B cell (primary cell): Measurements from ENCODE around the gene NOS1. TPM values are rescaled to one million over a fixed set of nuclear protein-coding genes. Genes with fewer than 3 reads are reported as not detected.

ENCODE experiments used
- ATAC-seq: fragments of 200-7000 bp; cut with Tn5 transposase; one replicate; pipeline ENCODE4 v1.10.0; 2021; ENCODE audit warnings: low read depth, mild to moderate bottlenecking, moderate number of reproducible peaks, moderate library complexity
- CTCF ChIA-PET: fragments of 350-600 bp; sonication (Branson Sonifier 250); formaldehyde crosslinking; loops from one replicate; lab custom pipeline; 2021; ENCODE audit warnings: antibody characterized with exemption, inconsistent platforms; lab: Charles Lee
- POLR2A ChIA-PET: fragments of 350-600 bp; sonication (Branson Sonifier 250); formaldehyde crosslinking; loops from one replicate; lab custom pipeline; 2021; ENCODE audit warnings: antibody characterized with exemption; lab: Charles Lee
- DNase-seq: peaks from one replicate; pipeline ENCODE4 v3.0.0; 2013
- H2AFZ ChIP-seq: 2 replicates; pipeline ENCODE4 v1.6.1; 2012; ENCODE audit warnings: mild to moderate bottlenecking, low read depth, low read length; ENCODE audit not compliant: insufficient read depth, poor library complexity, severe bottlenecking
- H3K27ac ChIP-seq, 2 donors: 1 replicate in 1 of 2; 2 replicates in 1 of 2; pipeline ENCODE4 v1.5.1; 2012 to 2013; ENCODE audit warnings: low read length in 2 of 2, mild to moderate bottlenecking in 2 of 2, moderate library complexity in 1 of 2
- H3K27me3 ChIP-seq, 4 experiments: fragments of 200-600 bp in 1 of 4; sonication (generic) in 1 of 4; replicated peaks in 1 of 4; 1 replicate in 2 of 4; 2 replicates in 2 of 4; pipeline versions ENCODE4 v1.6.1 to v1.7.0; 2013 to 2016; ENCODE audit warnings: low read length in 3 of 4, mild to moderate bottlenecking in 2 of 4, mixed read lengths in 1 of 4, moderate library complexity in 1 of 4; ENCODE audit not compliant: insufficient read depth in 4 of 4, control insufficient read depth in 3 of 4; ENCODE audit errors: control extremely low read depth in 1 of 4
- H3K36me3 ChIP-seq, 2 experiments: replicated peaks in 1 of 2; 1 replicate in 1 of 2; 2 replicates in 1 of 2; pipeline versions ENCODE4 v1.6.1 to v1.7.1; 2013; ENCODE audit warnings: low read length in 1 of 2; ENCODE audit not compliant: insufficient read depth in 2 of 2, control insufficient read depth in 1 of 2; ENCODE audit errors: control extremely low read depth in 1 of 2, extremely low read depth in 1 of 2
- H3K4me1 ChIP-seq, 2 donors: fragments of 200-600 bp in 1 of 2; sonication (generic) in 1 of 2; 1 replicate in 1 of 2; 2 replicates in 1 of 2; pipeline versions ENCODE4 v1.5.1 to v1.6.1; 2013 to 2017; ENCODE audit warnings: low read length in 2 of 2; ENCODE audit not compliant: control insufficient read depth in 2 of 2, insufficient read depth in 2 of 2
- H3K4me2 ChIP-seq: replicated peaks from 2 replicates; pipeline ENCODE3; 2012; ENCODE audit warnings: mild to moderate bottlenecking, low read depth, low read length; ENCODE audit not compliant: poor library complexity, severe bottlenecking
- H3K4me3 ChIP-seq, 5 experiments: fragments of 200-600 bp in 1 of 5; sonication (generic) in 1 of 5; 1 replicate in 3 of 5; 2 replicates in 2 of 5; pipeline versions ENCODE4 v1.5.1 to v1.7.0; 2011 to 2016; ENCODE audit warnings: low read length in 4 of 5, mild to moderate bottlenecking in 4 of 5, low read depth in 2 of 5, control low read depth in 1 of 5, moderate library complexity in 1 of 5; ENCODE audit not compliant: insufficient read depth in 1 of 5; ENCODE audit errors: control extremely low read depth in 1 of 5, extremely low read depth in 1 of 5
- H3K79me2 ChIP-seq: fragments of 200-600 bp; sonication (generic); one replicate; pipeline ENCODE4 v1.6.0; 2016; ENCODE audit warnings: low read length; ENCODE audit not compliant: control insufficient read depth, insufficient read depth
- H3K9ac ChIP-seq: fragments of 200-600 bp; sonication (generic); 2 replicates; pipeline ENCODE4 v1.6.1; 2017; ENCODE audit warnings: mild to moderate bottlenecking, low read length, moderate library complexity
- H3K9me3 ChIP-seq, 3 donors: one replicate each; pipeline versions ENCODE4 v1.6.1 to v1.7.1; 2013; ENCODE audit warnings: low read length in 2 of 3; ENCODE audit not compliant: control insufficient read depth in 2 of 3, insufficient read depth in 1 of 3; ENCODE audit errors: control extremely low read depth in 1 of 3
- H4K20me1 ChIP-seq: 2 replicates; pipeline ENCODE4 v1.6.0; 2012; ENCODE audit warnings: mild to moderate bottlenecking, low read length; ENCODE audit not compliant: insufficient read depth, control insufficient read depth, poor library complexity, severe bottlenecking
- H3K27ac Mint-ChIP-seq: one replicate; pipeline ENCODE4 v1.8.0; 2021; ENCODE audit warnings: mixed read lengths
- H3K27me3 Mint-ChIP-seq: one replicate; pipeline ENCODE4 v1.8.0; 2021; ENCODE audit warnings: mixed read lengths
- H3K4me1 Mint-ChIP-seq: one replicate; pipeline ENCODE4 v1.8.0; 2021; ENCODE audit warnings: mixed read lengths
- H3K4me3 Mint-ChIP-seq: one replicate; pipeline ENCODE4 v1.8.0; 2021; ENCODE audit warnings: mixed read lengths
- H3K9me3 Mint-ChIP-seq: one replicate; pipeline ENCODE4 v1.8.0; 2022; ENCODE audit warnings: mixed read lengths; ENCODE audit not compliant: insufficient read depth
- EZH2 ChIP-seq: IDR thresholded peaks from 2 replicates; pipeline ENCODE4 v1.6.1; 2012; ENCODE audit warnings: borderline replicate concordance, low read depth, mild to moderate bottlenecking, moderate library complexity, low read length; ENCODE audit not compliant: insufficient read depth, poor library complexity, severe bottlenecking
- WGBS: methylation state at CpG from one replicate; pipeline ENCODE4 v1.1.5; 2013; ENCODE audit warnings: missing lambda C conversion rate; ENCODE audit not compliant: insufficient coverage; 5-methylcytosine and 5-hydroxymethylcytosine counted together
- intact Hi-C: fragments of 100-400 bp; cut with micrococcal nuclease; formaldehyde crosslinking; loops from one replicate; pipeline ENCODE4 v1.10.0; 2022
- polyA minus RNA-seq: library from RNA; depleted of rRNA, polyadenylated mRNA; stranded (reverse); fragments of >200 nt; gene quantifications from 2 replicates; pipeline ENCODE4 v1.2.3, GENCODE V29; 2012
- polyA plus RNA-seq: library from polyadenylated mRNA; depleted of rRNA; stranded (reverse); fragments of >200 nt; gene quantifications from 2 replicates; pipeline ENCODE4 v1.2.3, GENCODE V29; 2012
- total RNA-seq, 2 donors: library from RNA; stranded (reverse); fragments of 120-200 nt in 1 of 2; gene quantifications; 1 replicate in 1 of 2; 2 replicates in 1 of 2; pipeline versions ENCODE4 v1.2.3 to v1.2.4, GENCODE V29; 2013 to 2022
- TF ChIP-seq, protein P1 (sequence below): fragments of 200-600 bp; IDR thresholded peaks from one replicate; pipeline ENCODE4 v1.8.0; 2022; ENCODE audit warnings: antibody characterized with exemption, mild to moderate bottlenecking

Gene NOS1
- not detected in 2 replicates for total RNA-seq
- total RNA-seq (2013), result 0.02 TPM
- not detected in 2 replicates for polyA plus RNA-seq
- under 0.01 TPM in 1 of 2 replicates, not detected in the other for polyA minus RNA-seq

DNA sequence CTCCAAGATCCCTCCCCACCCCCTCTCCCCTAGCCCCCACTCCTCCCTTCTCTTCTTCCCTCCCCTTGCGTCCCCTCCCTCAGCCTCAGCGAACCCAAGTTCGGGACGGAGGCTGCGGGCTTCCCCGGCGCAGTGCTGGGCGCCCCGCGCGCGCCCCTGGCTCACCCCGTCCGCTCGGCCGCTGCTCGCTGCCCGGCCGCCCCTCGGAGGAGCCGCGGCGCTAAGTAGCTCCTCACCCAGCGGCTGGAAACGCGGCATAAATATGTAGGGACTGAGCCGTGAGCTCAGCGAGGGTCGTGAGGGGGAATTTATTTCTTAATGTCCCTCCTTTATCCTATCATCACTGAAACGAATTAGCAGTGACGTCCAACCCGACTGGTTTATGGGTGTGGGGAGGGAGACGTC, at the start of gene NOS1:
Gene NOS1 (minus strand): TSS at position 280 of the 405 bp plus-strand sequence. CDS start 30,557 bp downstream, outside the sequence.
- POLR2A ChIA-PET, result no interaction called here
- H3K27ac Mint-ChIP-seq, result no peak within 1 kb of the TSS
- H3K27me3 Mint-ChIP-seq, result peaks cover 55% of the 10 kb centered on the region

DNA sequence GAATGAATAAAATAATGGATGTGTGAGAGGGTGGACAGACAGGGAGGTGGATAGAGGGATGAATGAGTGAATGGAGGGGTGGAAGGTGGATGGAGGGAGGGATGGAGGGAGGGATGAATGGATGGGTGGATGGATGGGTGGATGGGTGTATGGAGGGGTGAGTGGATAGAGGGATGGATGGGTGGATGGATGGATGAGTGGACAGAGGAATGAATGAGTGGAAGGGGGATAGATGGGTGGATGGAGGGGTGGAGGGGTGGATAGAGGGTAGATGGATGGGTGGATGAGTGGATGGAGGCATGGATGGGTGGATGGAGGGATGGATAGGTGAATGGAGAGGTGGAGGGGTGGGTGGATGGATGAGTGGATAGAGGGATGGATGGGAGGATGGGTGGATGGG, 47.9 kb upstream of the NOS1 start:
- Mint-ChIP-seq H3K4me3 (no peak overlapping the region), H3K9me3 (peaks cover 2% of the 10 kb centered on the region), H3K27ac (no peak overlapping the region), H3K4me1 (no peaks in the 10 kb centered on the region), H3K27me3 (no peaks in the 10 kb centered on the region)
- no peaks in the 10 kb centered on the region for H3K79me2 ChIP-seq
- H3K27ac ChIP-seq, result no peak overlapping the region
- no peak for DNase-seq
- no peaks in the 10 kb centered on the region for H3K27me3 ChIP-seq
- H3K4me1 ChIP-seq, result no peaks in the 10 kb centered on the region
- TF ChIP-seq, protein P1, sequence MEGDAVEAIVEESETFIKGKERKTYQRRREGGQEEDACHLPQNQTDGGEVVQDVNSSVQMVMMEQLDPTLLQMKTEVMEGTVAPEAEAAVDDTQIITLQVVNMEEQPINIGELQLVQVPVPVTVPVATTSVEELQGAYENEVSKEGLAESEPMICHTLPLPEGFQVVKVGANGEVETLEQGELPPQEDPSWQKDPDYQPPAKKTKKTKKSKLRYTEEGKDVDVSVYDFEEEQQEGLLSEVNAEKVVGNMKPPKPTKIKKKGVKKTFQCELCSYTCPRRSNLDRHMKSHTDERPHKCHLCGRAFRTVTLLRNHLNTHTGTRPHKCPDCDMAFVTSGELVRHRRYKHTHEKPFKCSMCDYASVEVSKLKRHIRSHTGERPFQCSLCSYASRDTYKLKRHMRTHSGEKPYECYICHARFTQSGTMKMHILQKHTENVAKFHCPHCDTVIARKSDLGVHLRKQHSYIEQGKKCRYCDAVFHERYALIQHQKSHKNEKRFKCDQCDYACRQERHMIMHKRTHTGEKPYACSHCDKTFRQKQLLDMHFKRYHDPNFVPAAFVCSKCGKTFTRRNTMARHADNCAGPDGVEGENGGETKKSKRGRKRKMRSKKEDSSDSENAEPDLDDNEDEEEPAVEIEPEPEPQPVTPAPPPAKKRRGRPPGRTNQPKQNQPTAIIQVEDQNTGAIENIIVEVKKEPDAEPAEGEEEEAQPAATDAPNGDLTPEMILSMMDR, result no peak
- no peak for TF ChIP-seq EZH2
- peaks cover 0 to 6% (median 0%) of the 10 kb centered on the region in 3 donors for H3K9me3 ChIP-seq
- H3K36me3 ChIP-seq, result no peaks in the 10 kb centered on the region
- no peak overlapping the region for H3K4me3 ChIP-seq
- no peak overlapping the region for H2AFZ ChIP-seq
- intact Hi-C loops, result no loop called here
- ATAC-seq, result no peak
- ChIA-PET CTCF (no interaction called here), POLR2A (no interaction called here)
- H4K20me1 ChIP-seq, result no peaks in the 10 kb centered on the region
- H3K4me2 ChIP-seq, result no peak overlapping the region
- no peak overlapping the region for H3K9ac ChIP-seq

More for the DNA sequence above, at the start of gene NOS1:
- Histone ChIP-seq H3K36me3 (no peaks in the 10 kb centered on the region), H3K9ac (no peak within 1 kb of the TSS), H3K79me2 (no peaks in the 10 kb centered on the region), H4K20me1 (no peaks in the 10 kb centered on the region), H3K27ac (no peak within 1 kb of the TSS), H3K4me1 (no peaks in the 10 kb centered on the region), H3K4me2 (no peak within 1 kb of the TSS), H3K27me3 (peaks cover 0 to 56% (median 14%) of the 10 kb centered on the region in 4 experiments), H2AFZ (no peak within 1 kb of the TSS), H3K9me3 (peaks cover 0 to 9% (median 0%) of the 10 kb centered on the region in 3 donors), H3K4me3 (no peak within 1 kb of the TSS)
- intact Hi-C loops, result no loop called here
- H3K9me3 Mint-ChIP-seq, result no peaks in the 10 kb centered on the region
- no peak within 1 kb of the TSS for H3K4me3 Mint-ChIP-seq
- DNase-seq (no peak), ATAC-seq (no peak)
- WGBS, result 7% methylated on average over 16 of the region's 33 CpGs
- CTCF ChIA-PET, result no interaction called here
- H3K4me1 Mint-ChIP-seq, result no peaks in the 10 kb centered on the region
- no peak for TF ChIP-seq EZH2
- TF ChIP-seq, protein P1, result no peak
